Endothelial cell of umbilical vein (primary cell): ENCODE results near the gene CMTR1. TPM values are rescaled to one million over a fixed set of nuclear protein-coding genes. Genes with fewer than 3 reads are reported as not detected.

Source experiments
- BruUV-seq: library from RNA; stranded (reverse); fragments of 400-500 nt; replicated peaks from 2 replicates; lab custom pipeline; 2021; lab: Mats Ljungman, UMichigan
- CTCF ChIA-PET: fragments of 300-600, 350-600 bp; sonication (Branson Sonifier 250); formaldehyde crosslinking; loops from one replicate; lab custom pipeline; 2021; ENCODE audit warnings: antibody characterized with exemption, inconsistent platforms; lab: Charles Lee
- POLR2A ChIA-PET: fragments of 300-600, 350-600 bp; sonication (Branson Sonifier 250); formaldehyde crosslinking; loops from one replicate; lab custom pipeline; 2021; ENCODE audit warnings: antibody characterized with exemption, inconsistent platforms; lab: Charles Lee
- DNase-seq: peaks from one replicate; pipeline ENCODE4 v3.0.0-alpha.2; 2011; ENCODE audit warnings: low read depth, low spot score
- FAIRE-seq: peaks from 2 replicates; lab custom pipeline; 2011; peaks lifted over from hg19 to GRCh38; lab: Jason Lieb, UNC
- H2AFZ ChIP-seq: 2 replicates; pipeline ENCODE4 v1.6.0; 2012; ENCODE audit warnings: low read depth, low read length, control low read depth, inconsistent platforms
- H3K27ac ChIP-seq: 2 replicates; pipeline ENCODE4 v1.5.1; 2011; ENCODE audit warnings: low read depth, mild to moderate bottlenecking, control low read depth, low read length, moderate library complexity; ENCODE audit not compliant: insufficient read depth
- H3K27me3 ChIP-seq, 2 experiments: 2 replicates each; pipeline versions ENCODE4 v1.6.0 to v1.6.1; 2011; ENCODE audit warnings: low read length in 2 of 2, mixed read lengths in 1 of 2; ENCODE audit not compliant: control insufficient read depth in 2 of 2, insufficient read depth in 2 of 2
- H3K36me3 ChIP-seq, 2 experiments: 2 replicates in 1 of 2; 3 replicates in 1 of 2; pipeline ENCODE4 v1.5.1; 2011; ENCODE audit warnings: low read length in 2 of 2, mild to moderate bottlenecking in 1 of 2, moderate library complexity in 1 of 2; ENCODE audit not compliant: control insufficient read depth in 2 of 2, insufficient read depth in 2 of 2; ENCODE audit errors: extremely low read depth in 1 of 2
- H3K4me1 ChIP-seq: 3 replicates; pipeline ENCODE4 v1.5.1; 2011; ENCODE audit warnings: mild to moderate bottlenecking, low read length; ENCODE audit not compliant: control insufficient read depth, insufficient read depth; ENCODE audit errors: extremely low read depth
- H3K4me2 ChIP-seq: 2 replicates; pipeline ENCODE4 v1.6.1; 2011; ENCODE audit warnings: low read length, control low read depth, mixed read lengths; ENCODE audit not compliant: insufficient read depth
- H3K4me3 ChIP-seq, 3 experiments: fragments of 200-600 bp in 1 of 3; sonication (generic), shearing (Covaris generic) in 1 of 3; replicated peaks in 1 of 3; 2 replicates each; pipeline ENCODE4 v1.5.1; 2011 to 2016; ENCODE audit warnings: control low read depth in 3 of 3, low read length in 3 of 3, mild to moderate bottlenecking in 2 of 3, inconsistent platforms in 1 of 3, low read depth in 1 of 3, moderate library complexity in 1 of 3; ENCODE audit not compliant: insufficient read depth in 1 of 3
- H3K79me2 ChIP-seq: 2 replicates; pipeline ENCODE4 v1.6.0; 2012; ENCODE audit warnings: low read length, inconsistent platforms; ENCODE audit not compliant: control insufficient read depth, insufficient read depth
- H3K9ac ChIP-seq: replicated peaks from 2 replicates; pipeline ENCODE3; 2011; ENCODE audit warnings: low read length, control low read depth; ENCODE audit not compliant: insufficient read depth; ENCODE audit errors: extremely low read depth
- H3K9me1 ChIP-seq: replicated peaks from 3 replicates; pipeline ENCODE4 v1.6.0; 2011; ENCODE audit warnings: mild to moderate bottlenecking, low read length; ENCODE audit not compliant: control insufficient read depth, insufficient read depth; ENCODE audit errors: extremely low read depth
- H3K9me3 ChIP-seq: replicated peaks from 2 replicates; pipeline ENCODE4 v1.5.1; 2012; ENCODE audit warnings: low read length, inconsistent platforms; ENCODE audit not compliant: control insufficient read depth, insufficient read depth
- H4K20me1 ChIP-seq: replicated peaks from 2 replicates; pipeline ENCODE3; 2011; ENCODE audit warnings: mild to moderate bottlenecking, low read length; ENCODE audit not compliant: control insufficient read depth, insufficient read depth; ENCODE audit errors: extremely low read depth
- CTCF ChIP-seq, 2 donors: IDR thresholded peaks; 1 replicate in 1 of 2; 2 replicates in 1 of 2; pipeline ENCODE4 v1.5.1; 2011; ENCODE audit warnings: low read length in 2 of 2, mild to moderate bottlenecking in 2 of 2, moderate library complexity in 2 of 2, control low read depth in 1 of 2, inconsistent platforms in 1 of 2, low read depth in 1 of 2; ENCODE audit not compliant: insufficient read depth in 1 of 2; ENCODE audit errors: extremely low read depth in 1 of 2
- EZH2 ChIP-seq: IDR thresholded peaks from 2 replicates; pipeline ENCODE4 v1.6.1; 2012; ENCODE audit warnings: borderline replicate concordance, low read depth, mild to moderate bottlenecking, moderate library complexity, low read length, inconsistent platforms; ENCODE audit not compliant: severe bottlenecking
- FOS ChIP-seq: IDR thresholded peaks from 2 replicates; pipeline ENCODE4 v1.6.1; 2011; ENCODE audit warnings: mild to moderate bottlenecking, low read length, moderate library complexity, borderline replicate concordance; ENCODE audit not compliant: insufficient read depth
- GATA2 ChIP-seq: IDR thresholded peaks from 2 replicates; pipeline ENCODE4 v1.7.0; 2011; ENCODE audit warnings: low read depth, mild to moderate bottlenecking, moderate library complexity, mixed read lengths, low read length; ENCODE audit not compliant: insufficient read length, insufficient read depth
- JUN ChIP-seq: IDR thresholded peaks from 2 replicates; pipeline ENCODE4 v1.6.1; 2011; ENCODE audit warnings: borderline replicate concordance, low read depth; ENCODE audit not compliant: insufficient read length, insufficient read depth
- MYC ChIP-seq: IDR thresholded peaks from one replicate; pipeline ENCODE4 v1.6.1; 2011; ENCODE audit warnings: mild to moderate bottlenecking, low read depth, low read length
- POLR2A ChIP-seq: IDR thresholded peaks from 2 replicates; pipeline ENCODE4 v1.6.1; 2012; ENCODE audit warnings: low read depth, mild to moderate bottlenecking, control low read depth, low read length
- POLR2AphosphoS5 ChIP-seq: IDR thresholded peaks from 2 replicates; pipeline ENCODE4 v1.6.1; 2012; ENCODE audit warnings: low read depth, mild to moderate bottlenecking, control low read depth, low read length, moderate library complexity; ENCODE audit not compliant: insufficient read depth
- dilution Hi-C: fragments of 300-500 bp; cut with MboI; formaldehyde crosslinking; loops from one replicate; pipeline ENCODE4 v1.15.0; 2019; ENCODE audit warnings: low sequenced_read_pairs; ENCODE audit not compliant: extremely low pct_ligation_motif_present
- intact Hi-C: fragments of 100-400 bp; cut with micrococcal nuclease; formaldehyde crosslinking; loops from one replicate; pipeline ENCODE4 v1.10.0; 2022
- polyA plus RNA-seq, 4 experiments: library from polyadenylated mRNA; depleted of rRNA in 3 of 4; stranded (reverse) in 3 of 4; unstranded in 1 of 4; fragments of >200 nt; gene quantifications; 2 replicates each; pipeline versions ENCODE4 v1.2.1 to v1.2.3, GENCODE V29; 2011 to 2012; ENCODE audit warnings: missing spikeins in 1 of 4
- total RNA-seq: library from RNA; stranded (reverse); gene quantifications from 2 replicates; pipeline ENCODE4 v1.2.3, GENCODE V29; 2021
- TF ChIP-seq, protein P1 (sequence below): IDR thresholded peaks from 2 replicates; pipeline ENCODE4 v1.6.1; 2011; ENCODE audit not compliant: insufficient read depth, insufficient read length

Gene CMTR1
- total and polyA plus RNA-seq, 2 donors (not counting 3 experiments of a cell fraction or from before 2014, with no cell fraction given): 19.5 to 38.0 TPM

- Histone ChIP-seq H3K4me1 (no peaks in the 10 kb centered on the region), H3K79me2 (no peaks in the 10 kb centered on the region), H2AFZ (no peak overlapping the region), H3K9me1 (no peaks in the 10 kb centered on the region), H4K20me1 (no peaks in the 10 kb centered on the region), H3K4me2 (no peak overlapping the region), H3K9me3 (no peaks in the 10 kb centered on the region), H3K27ac (no peak overlapping the region), H3K36me3 (peaks cover 0 to 2% of the 10 kb centered on the region in 2 experiments), H3K27me3 (no peaks in the 10 kb centered on the region), H3K4me3 (no peak overlapping the region), H3K9ac (no peak overlapping the region)
- no TSS peak for BruUV-seq
- FAIRE-seq: no peak
- TF ChIP-seq MYC (no peak), POLR2AphosphoS5 (no peak), GATA2 (no peak), EZH2 (no peak), JUN (no peak), FOS (no peak), CTCF (IDR thresholded peaks at IDR 0.05; ENCODE audit: extremely low read depth in 1 of 2, insufficient read depth in 1 of 2, low read depth in 1 of 2, low read length in 2 of 2) (no peak), POLR2A (no peak)
- TF ChIP-seq, protein P1, sequence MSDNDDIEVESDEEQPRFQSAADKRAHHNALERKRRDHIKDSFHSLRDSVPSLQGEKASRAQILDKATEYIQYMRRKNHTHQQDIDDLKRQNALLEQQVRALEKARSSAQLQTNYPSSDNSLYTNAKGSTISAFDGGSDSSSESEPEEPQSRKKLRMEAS: no peak
- dilution Hi-C loops: no loop called here
- POLR2A ChIA-PET: no interaction called here
- intact Hi-C loops: no loop called here
- CTCF ChIA-PET: interaction anchor here (0.9 to 4.6 kb wide), 3 partner anchors 8 to 200 kb away, joined by 3 to 18 read pairs (median 3); partner anchors contain the start of gene CCDC167
- DNase-seq: no peak
Measured at GRCh38 chr6:37491830-37492208, 58.8 kb downstream of the CMTR1 start.
